ENCODE measurements around the gene SEMG2. TPM values are rescaled to one million over a fixed set of nuclear protein-coding genes. Genes with fewer than 3 reads are reported as not detected.

Gene SEMG2
- polyA plus RNA-seq, 1 of the 3 experiments (the other 2 are of a cell fraction), result not detected

- Histone ChIP-seq H3F3A (replicated peaks; ENCODE audit: insufficient read depth) (no peaks in the 10 kb centered on the region), H3K4me1 (ENCODE audit: control insufficient read depth in 1 of 2, insufficient read depth in 2 of 2, low read depth in 1 of 2, low read length in 1 of 2) (peaks cover 0 to 4% of the 10 kb centered on the region in 2 experiments; a peak in 2 of 4 replicates), H3K79me2 (ENCODE audit: insufficient read depth) (no peaks in the 10 kb centered on the region), H3K9me2 (no peaks in the 10 kb centered on the region), H3K4me2 (no peak overlapping the region), H3K9me3 (no peaks in the 10 kb centered on the region), H3K9ac (no peak overlapping the region), H2AFZ (ENCODE audit: low read depth) (no peak overlapping the region), H3K4me3 (ENCODE audit: low read depth in 2 of 2, low read length in 1 of 2) (no peak overlapping the region), H4K20me1 (ENCODE audit: insufficient read depth) (no peaks in the 10 kb centered on the region), H3K36me3 (replicated peaks in 1 of 2; ENCODE audit: control insufficient read depth in 1 of 2, insufficient read depth in 2 of 2, low read length in 1 of 2) (no peaks in the 10 kb centered on the region), H3K27me3 (ENCODE audit: insufficient read depth) (no peaks in the 10 kb centered on the region), H3K27ac (ENCODE audit: low read depth in 2 of 2, low read length in 1 of 2) (no peak overlapping the region)
- TF ChIP-seq SIN3A (IDR thresholded peaks at IDR 0.05; ENCODE audit: borderline replicate concordance, low read depth, low read length), result no peak
- TF ChIP-seq EZH2phosphoT487 (IDR thresholded peaks at IDR 0.05; ENCODE audit: borderline replicate concordance, low read depth), result no peak
- TF ChIP-seq REST (IDR thresholded peaks at IDR 0.05; ENCODE audit: low read depth, low read length), result no peak
- TF ChIP-seq EP300 (IDR thresholded peaks at IDR 0.05; ENCODE audit: borderline replicate concordance in 1 of 2, low read depth in 1 of 2, low read length in 1 of 2), result no peak
- TF ChIP-seq TEAD4 (IDR thresholded peaks at IDR 0.05; ENCODE audit: borderline replicate concordance, insufficient read depth), result no peak
- TF ChIP-seq NRF1 (IDR thresholded peaks at IDR 0.05; ENCODE audit: low read depth, low read length), result no peak
- no peak for TF ChIP-seq USF1 (IDR thresholded peaks at IDR 0.05; ENCODE audit: borderline replicate concordance, low read depth)
- no peak for TF ChIP-seq PBX3 (IDR thresholded peaks at IDR 0.05)
- TF ChIP-seq IRF3 (IDR thresholded peaks at IDR 0.05; ENCODE audit: low read depth, low read length), result no peak
- no peak for TF ChIP-seq MXI1 (IDR thresholded peaks at IDR 0.05; ENCODE audit: low read depth, low read length)
- TF ChIP-seq CTCF (IDR thresholded peaks at IDR 0.05), result no peak
- no peak for TF ChIP-seq RCOR1 (IDR thresholded peaks at IDR 0.05; ENCODE audit: low read length)
- DNase-seq, result no peak
- ChIA-PET CTCF (no interaction called here), POLR2A (no interaction called here)
- 6% methylated on average over 2 of the region's 2 CpGs for WGBS (ENCODE audit: low lambda C conversion rate)
Observed at GRCh38 chr20:45179166-45179565, 42.0 kb upstream of the SEMG2 start.
